GM12892 (cell line): Measurements from ENCODE around the gene DHRS13.

ENCODE experiments used
- POLR2A ChIP-seq: IDR thresholded peaks from 2 replicates; pipeline ENCODE4 v1.6.1; 2011; ENCODE audit warnings: low read depth, low read length, control low read depth
- POLR2AphosphoS5 ChIP-seq: IDR thresholded peaks from 2 replicates; pipeline ENCODE4 v1.6.1; 2011; ENCODE audit warnings: low read depth, low read length, control low read depth
- TAF1 ChIP-seq: IDR thresholded peaks from 2 replicates; pipeline ENCODE4 v1.6.1; 2011; ENCODE audit warnings: low read depth, mild to moderate bottlenecking, control low read depth, low read length, borderline replicate concordance

DNA sequence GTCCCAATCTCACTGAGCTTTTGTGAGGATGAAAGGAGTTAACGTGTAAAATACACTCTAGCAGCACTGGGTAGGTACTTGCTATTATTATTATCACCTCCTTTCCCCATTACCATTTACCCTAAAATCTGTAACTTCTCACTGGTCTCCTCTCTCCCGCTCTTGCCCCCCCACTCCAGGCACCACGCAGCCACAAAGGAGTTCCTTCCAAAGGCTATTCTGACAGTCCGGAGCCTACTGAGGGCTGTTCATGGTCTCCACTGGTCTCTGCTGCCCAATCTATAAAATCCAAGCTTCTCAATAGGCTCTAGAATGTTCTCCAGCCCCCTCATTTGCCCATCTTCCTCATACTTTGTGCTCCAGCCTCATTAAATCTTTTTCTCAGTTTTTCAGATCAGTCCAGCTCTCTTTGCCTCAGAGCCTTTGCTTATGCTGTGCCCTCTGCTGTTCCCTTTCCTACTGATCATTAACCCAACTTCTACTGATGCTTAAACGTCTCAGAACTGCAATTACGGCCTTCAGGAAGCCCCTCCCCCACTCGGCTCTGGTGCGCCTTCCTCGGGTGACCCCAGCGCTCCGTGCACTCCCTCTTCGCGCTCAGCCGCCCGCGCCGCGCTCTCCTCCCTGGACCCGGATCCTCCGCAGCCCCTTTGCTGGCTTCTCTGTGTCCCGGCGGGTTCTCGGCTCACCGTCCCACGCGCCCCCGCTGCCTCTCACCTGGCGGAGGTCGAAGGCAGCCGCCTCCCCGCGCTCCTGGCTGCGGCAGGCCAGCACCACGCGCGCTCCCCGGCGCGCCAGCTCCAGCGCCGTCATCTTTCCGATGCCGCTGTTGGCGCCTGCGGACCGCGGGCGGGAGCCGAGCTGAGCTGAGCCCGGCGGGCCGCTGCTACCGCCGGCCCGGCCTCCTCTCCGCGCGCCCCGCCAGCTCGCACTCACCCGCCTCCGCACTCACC is 737 bp downstream of the DHRS13 start:
- TF ChIP-seq POLR2A (no peak), POLR2AphosphoS5 (no peak), TAF1 (0 out of 2 replicates have a peak, but pooled peaks have one; percentile 7)
